Neural crest cell (in vitro differentiated cells): ENCODE measurements around the gene BIN1. TPM values are rescaled to one million over a fixed set of nuclear protein-coding genes. Genes with fewer than 3 reads are reported as not detected.

Experiments used
- DNase-seq: peaks from one replicate; pipeline ENCODE4 v3.0.0; 2021; ENCODE audit warnings: low read depth, mixed read lengths, low spot score
- H3K27ac Mint-ChIP-seq: one replicate; pipeline ENCODE4 v1.8.0; 2021; ENCODE audit warnings: mild to moderate bottlenecking, mixed read lengths; ENCODE audit not compliant: unreplicated experiment
- H3K27me3 Mint-ChIP-seq: 2 replicates; pipeline ENCODE4 v1.8.0; 2021; ENCODE audit warnings: low read depth, mild to moderate bottlenecking, mixed read lengths
- H3K36me3 Mint-ChIP-seq: 2 replicates; pipeline ENCODE4 v1.8.0; 2021; ENCODE audit warnings: low read depth, mild to moderate bottlenecking, mixed read lengths
- H3K4me1 Mint-ChIP-seq: 2 replicates; pipeline ENCODE4 v1.8.0; 2021; ENCODE audit warnings: mixed read lengths
- H3K4me3 Mint-ChIP-seq: one replicate; pipeline ENCODE4 v1.8.0; 2021; ENCODE audit warnings: mild to moderate bottlenecking, mixed read lengths
- H3K9me3 Mint-ChIP-seq: 2 replicates; pipeline ENCODE4 v1.8.0; 2021; ENCODE audit warnings: mixed read lengths
- CTCF ChIP-seq: fragments of 200-600 bp; sonication (generic); conservative IDR thresholded peaks from 2 replicates; pipeline ENCODE4 v1.5.0; 2021; ENCODE audit warnings: antibody characterized with exemption, mild to moderate bottlenecking
- total RNA-seq: library from RNA; stranded (reverse); gene quantifications from 2 replicates; pipeline ENCODE4 v1.2.1, GENCODE V29; 2021

The BIN1 gene
- total RNA-seq, 1 donor from 2014 or later, result 67.7 TPM

- TF ChIP-seq CTCF, result no peak
- DNase-seq, result no peak
- peaks cover 22% of the 10 kb centered on the region for H3K4me1 Mint-ChIP-seq
- no peaks in the 10 kb centered on the region for H3K27me3 Mint-ChIP-seq
- no peaks in the 10 kb centered on the region for H3K9me3 Mint-ChIP-seq
- H3K4me3 Mint-ChIP-seq, result no peak overlapping the region
- H3K36me3 Mint-ChIP-seq, result no peaks in the 10 kb centered on the region
- H3K27ac Mint-ChIP-seq, result peak overlapping the region; percentile 19
Measured at GRCh38 chr2:127074936-127075335, 32.0 kb downstream of the BIN1 start.

- no peak for DNase-seq
- Mint-ChIP-seq H3K4me3 (no peak overlapping the region), H3K27ac (peak overlapping the region; percentile 52), H3K27me3 (no peaks in the 10 kb centered on the region), H3K9me3 (no peaks in the 10 kb centered on the region), H3K36me3 (no peaks in the 10 kb centered on the region), H3K4me1 (peaks cover 19% of the 10 kb centered on the region)
- TF ChIP-seq CTCF, result no peak
Measured at GRCh38 chr2:127074358-127074757, 32.6 kb downstream of the BIN1 start.

- Mint-ChIP-seq H3K27me3 (no peaks in the 10 kb centered on the region), H3K4me3 (no peak overlapping the region), H3K4me1 (peaks cover 14% of the 10 kb centered on the region), H3K36me3 (no peaks in the 10 kb centered on the region), H3K9me3 (no peaks in the 10 kb centered on the region), H3K27ac (no peak overlapping the region)
- TF ChIP-seq CTCF, result no peak
- DNase-seq, result no peak
Measured at GRCh38 chr2:127072970-127073369, 34.0 kb downstream of the BIN1 start.

- Mint-ChIP-seq H3K4me3 (no peak overlapping the region), H3K27ac (no peak overlapping the region), H3K36me3 (no peaks in the 10 kb centered on the region)
Measured at GRCh38 chr2:127072396-127072795, 34.6 kb downstream of the BIN1 start.

GRCh38 chr2:127071901-127072328 lies 35.0 kb downstream of the BIN1 start:
- Mint-ChIP-seq H3K4me1 (peaks cover 10% of the 10 kb centered on the region), H3K36me3 (no peaks in the 10 kb centered on the region), H3K27ac (no peak overlapping the region), H3K4me3 (no peak overlapping the region), H3K27me3 (no peaks in the 10 kb centered on the region), H3K9me3 (no peaks in the 10 kb centered on the region)
- no peak for DNase-seq
- no peak for TF ChIP-seq CTCF

More at GRCh38 chr2:127072396-127072795, 34.6 kb downstream of the BIN1 start:
- TF ChIP-seq CTCF, result no peak
- H3K9me3 Mint-ChIP-seq, result no peaks in the 10 kb centered on the region
- H3K27me3 Mint-ChIP-seq, result no peaks in the 10 kb centered on the region
- no peak for DNase-seq
- H3K4me1 Mint-ChIP-seq, result peaks cover 14% of the 10 kb centered on the region

- no peak for DNase-seq
- H3K27me3 Mint-ChIP-seq, result no peaks in the 10 kb centered on the region
- H3K36me3 Mint-ChIP-seq, result no peaks in the 10 kb centered on the region
- no peak overlapping the region for H3K27ac Mint-ChIP-seq
- no peaks in the 10 kb centered on the region for H3K9me3 Mint-ChIP-seq
- no peak for TF ChIP-seq CTCF
- no peak overlapping the region for H3K4me3 Mint-ChIP-seq
- peaks cover 13% of the 10 kb centered on the region for H3K4me1 Mint-ChIP-seq
Measured at GRCh38 chr2:127070221-127070620, 36.7 kb downstream of the BIN1 start.
